ENCODE data around the gene CCDC185.

The CCDC185 gene

DNA sequence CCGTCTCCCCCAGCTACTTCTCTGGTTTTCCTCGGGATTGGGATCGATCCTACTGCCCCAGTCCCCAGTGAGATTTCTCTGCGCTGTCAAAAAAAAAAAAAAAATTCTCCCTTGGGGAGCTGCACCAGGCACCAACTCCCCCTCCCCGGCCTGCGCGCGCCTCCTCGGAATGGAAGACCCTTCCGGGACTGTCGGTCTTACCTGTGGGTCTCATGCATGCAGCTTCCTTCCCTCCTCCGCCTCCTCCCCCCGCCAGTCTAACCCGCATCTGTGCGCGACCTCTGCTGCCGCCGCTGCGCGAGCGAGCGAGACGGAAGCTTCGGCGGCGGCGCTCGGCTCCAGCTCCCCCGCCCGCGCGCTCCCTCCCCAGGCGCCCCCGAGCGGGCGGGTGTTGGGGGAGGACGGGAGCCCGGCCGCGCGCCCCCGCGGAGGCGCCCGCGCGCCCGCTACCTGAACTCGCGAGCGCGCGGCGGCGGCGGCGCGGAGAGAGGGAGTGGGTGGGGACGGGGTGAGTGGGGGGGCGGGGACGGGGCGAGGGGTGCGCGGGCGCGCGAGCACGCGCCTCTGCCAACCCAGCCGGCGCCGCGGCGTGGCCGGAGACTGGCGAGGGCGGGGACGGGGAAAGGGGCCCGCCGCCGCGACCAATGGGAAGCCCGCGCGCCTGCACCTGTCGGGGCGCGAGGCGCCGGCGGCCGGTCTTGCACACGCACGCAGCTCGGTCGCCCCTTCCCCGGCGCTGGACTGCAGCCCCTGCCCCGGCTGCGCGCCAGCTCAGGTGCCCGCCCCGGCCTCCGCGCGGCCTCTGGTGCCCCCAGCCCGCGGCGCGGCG lies 29.1 kb upstream of the CCDC185 start, which contains the start of gene SUSD4:
Gene SUSD4, minus strand, starts transcription at position 321 of the 829 bp plus-strand sequence. CDS start 751 bp downstream, outside the sequence.
- no peak for TF ChIP-seq CTCF (IDR thresholded peaks at IDR 0.05)

- no peak for TF ChIP-seq CTCF (IDR thresholded peaks at IDR 0.05)
Observed at GRCh38 chr1:223364685-223365382, 28.4 kb upstream of the CCDC185 start.

DNA sequence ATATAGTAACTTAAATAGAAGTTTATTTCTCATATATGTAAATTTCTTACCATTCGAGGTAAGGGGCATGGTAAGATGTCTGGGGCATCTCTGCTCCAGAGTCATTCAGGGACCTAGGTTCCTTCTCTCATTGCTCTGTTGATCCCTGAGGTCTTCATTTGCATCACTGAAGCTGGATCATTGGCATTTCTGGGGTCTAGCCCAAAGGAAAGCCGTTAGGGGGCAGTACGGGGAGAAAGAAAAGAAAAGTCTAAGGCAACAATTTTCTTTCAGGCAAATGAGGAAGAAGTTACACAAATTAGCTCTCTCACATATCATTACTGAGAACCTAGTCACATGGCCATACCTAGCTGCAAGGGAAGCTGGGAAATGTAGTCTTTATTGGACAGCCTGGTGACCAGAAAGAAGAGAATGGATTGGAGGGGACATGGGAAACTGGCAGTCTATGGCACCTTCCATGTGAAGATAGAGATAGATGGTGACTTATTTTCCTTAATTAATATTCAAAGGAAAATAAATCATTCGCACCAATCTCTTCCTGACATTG lies 19.1 kb upstream of the CCDC185 start:
- TF ChIP-seq CTCF (IDR thresholded peaks at IDR 0.05): no peak

DNA sequence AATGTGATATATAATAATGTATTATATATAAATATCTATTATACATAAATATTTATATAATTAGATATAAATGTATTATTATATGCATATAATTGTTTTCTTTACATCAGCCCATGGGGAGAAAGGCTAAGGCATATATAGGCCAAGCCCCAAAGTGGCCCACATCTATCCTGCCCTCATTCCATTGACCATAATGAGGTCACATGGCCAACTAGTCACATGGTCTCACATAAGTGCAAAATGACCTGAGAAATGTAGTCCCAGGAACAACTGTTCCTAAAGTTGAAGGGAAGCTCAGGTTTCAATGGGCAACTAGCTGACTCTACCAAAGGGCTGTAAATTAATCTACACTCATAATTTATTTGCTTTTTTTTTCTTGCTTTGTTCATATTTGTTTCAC lies 14.5 kb upstream of the CCDC185 start:
- no peak for TF ChIP-seq CTCF (IDR thresholded peaks at IDR 0.05)

DNA sequence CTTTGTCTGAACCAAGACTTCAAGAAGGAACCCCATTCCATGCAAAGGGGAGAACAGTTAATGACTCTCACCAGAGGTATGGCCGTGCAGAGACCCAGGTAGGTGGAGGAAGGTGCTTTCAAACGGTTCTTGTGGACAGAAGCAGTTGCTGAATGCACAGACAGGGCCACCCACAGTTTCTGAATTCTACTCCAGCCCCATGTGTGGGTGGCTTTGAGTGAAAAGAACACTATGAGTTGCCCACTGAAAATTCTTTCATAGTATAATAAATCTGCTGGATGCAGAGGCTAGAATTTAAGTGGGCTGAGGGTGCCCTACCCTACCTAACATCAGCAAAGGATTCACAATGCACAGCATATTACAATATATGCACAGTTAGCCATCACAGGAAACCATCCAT lies 7.2 kb upstream of the CCDC185 start:
- no peak for TF ChIP-seq CTCF (IDR thresholded peaks at IDR 0.05)

GRCh38 chr1:223390618-223391017 lies 2.6 kb upstream of the CCDC185 start:
- no peak for TF ChIP-seq CTCF (IDR thresholded peaks at IDR 0.05)

GRCh38 chr1:223394242-223394641 lies 1.0 kb downstream of the CCDC185 start:
- no peak for TF ChIP-seq CTCF (IDR thresholded peaks at IDR 0.05)
